PFSK-1 (cell line): ENCODE data around the gene LHX2.

Source experiments
- POLR2AphosphoS5 ChIP-seq: IDR thresholded peaks from 2 replicates; pipeline ENCODE4 v1.6.1; 2012; ENCODE audit warnings: low read depth, mild to moderate bottlenecking, control low read depth, low read length, moderate library complexity
- REST ChIP-seq, 2 experiments: IDR thresholded peaks; 2 replicates each; pipeline versions ENCODE4 v1.6.1 to v1.8.0; 2011 to 2012; ENCODE audit warnings: low read depth in 2 of 2, low read length in 2 of 2, control low read depth in 1 of 2, inconsistent platforms in 1 of 2, mild to moderate bottlenecking in 1 of 2, moderate library complexity in 1 of 2; ENCODE audit not compliant: insufficient read depth in 1 of 2
- SIN3A ChIP-seq: IDR thresholded peaks from 2 replicates; pipeline ENCODE4 v1.6.1; 2012; ENCODE audit warnings: mild to moderate bottlenecking, low read length, moderate library complexity, borderline replicate concordance; ENCODE audit not compliant: insufficient read depth
- TAF1 ChIP-seq: IDR thresholded peaks from 2 replicates; pipeline ENCODE4 v1.6.1; 2012; ENCODE audit warnings: low read length, control low read depth, borderline replicate concordance; ENCODE audit not compliant: insufficient read depth

- TF ChIP-seq REST (IDR thresholded peaks at IDR 0.05; ENCODE audit: insufficient read depth in 1 of 2, low read depth in 2 of 2, low read length in 2 of 2) (no peak), POLR2AphosphoS5 (no peak), TAF1 (no peak), SIN3A (no peak)
Measured at GRCh38 chr9:124013309-124014210, 2.0 kb downstream of the LHX2 start.
